ENCODE measurements around the gene DNAJC30.

The DNAJC30 gene

DNA sequence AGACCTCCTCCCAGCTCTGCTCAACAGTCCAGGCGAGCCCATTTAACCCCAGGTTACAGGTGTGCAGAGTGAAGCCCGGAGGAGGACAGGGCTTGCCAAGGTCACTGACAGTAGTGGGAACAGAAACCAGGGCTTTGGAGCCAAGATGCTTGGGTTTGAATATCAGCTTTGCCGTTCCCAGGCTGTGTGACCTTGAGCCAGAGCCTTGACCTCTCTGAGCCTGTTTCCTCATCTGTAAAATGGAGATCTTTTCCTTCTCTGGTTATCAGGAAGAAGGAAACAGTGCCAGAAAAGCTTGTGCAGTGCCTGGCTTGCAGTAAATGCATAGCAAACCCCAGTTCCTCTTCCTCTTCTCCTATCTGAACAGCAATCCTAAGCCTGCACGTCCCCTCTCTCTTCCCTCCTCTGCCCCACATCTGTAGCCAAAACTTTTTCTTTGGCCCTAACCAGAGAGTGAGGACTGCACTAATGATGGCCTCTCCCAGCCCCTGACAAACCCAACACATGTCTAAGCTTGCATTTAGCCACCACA lies 37.5 kb downstream of the DNAJC30 start:
- CTCF ChIA-PET: no interaction called here
- POLR2A ChIA-PET: interaction anchor here (1.5 kb wide), 1 partner anchor 16 kb away, joined by 3 read pairs; no protein-coding TSS in a partner anchor
- TF ChIP-seq ARNT (IDR thresholded peaks at IDR 0.05) (no peak), CTBP1 (IDR thresholded peaks at IDR 0.05; ENCODE audit: borderline replicate concordance) (no peak), FOXM1 (IDR thresholded peaks at IDR 0.05; ENCODE audit: borderline replicate concordance) (no peak), ELF4 (IDR thresholded peaks at IDR 0.05) (no peak), SUZ12 (IDR thresholded peaks at IDR 0.05) (no peak), ZNF384 (IDR thresholded peaks at IDR 0.05) (no peak), BHLHE40 (IDR thresholded peaks at IDR 0.05; ENCODE audit: borderline replicate concordance) (no peak), LEF1 (IDR thresholded peaks at IDR 0.05; ENCODE audit: borderline replicate concordance) (no peak), NFRKB (IDR thresholded peaks at IDR 0.05) (no peak), FOXK2 (IDR thresholded peaks at IDR 0.05) (no peak), SP1 (IDR thresholded peaks at IDR 0.05) (no peak), TARDBP (IDR thresholded peaks at IDR 0.05) (no peak), L3MBTL2 (conservative IDR thresholded peaks at IDR 0.05) (no peak)
- DNase-seq (ENCODE audit: extremely low spot score): no peak

DNA sequence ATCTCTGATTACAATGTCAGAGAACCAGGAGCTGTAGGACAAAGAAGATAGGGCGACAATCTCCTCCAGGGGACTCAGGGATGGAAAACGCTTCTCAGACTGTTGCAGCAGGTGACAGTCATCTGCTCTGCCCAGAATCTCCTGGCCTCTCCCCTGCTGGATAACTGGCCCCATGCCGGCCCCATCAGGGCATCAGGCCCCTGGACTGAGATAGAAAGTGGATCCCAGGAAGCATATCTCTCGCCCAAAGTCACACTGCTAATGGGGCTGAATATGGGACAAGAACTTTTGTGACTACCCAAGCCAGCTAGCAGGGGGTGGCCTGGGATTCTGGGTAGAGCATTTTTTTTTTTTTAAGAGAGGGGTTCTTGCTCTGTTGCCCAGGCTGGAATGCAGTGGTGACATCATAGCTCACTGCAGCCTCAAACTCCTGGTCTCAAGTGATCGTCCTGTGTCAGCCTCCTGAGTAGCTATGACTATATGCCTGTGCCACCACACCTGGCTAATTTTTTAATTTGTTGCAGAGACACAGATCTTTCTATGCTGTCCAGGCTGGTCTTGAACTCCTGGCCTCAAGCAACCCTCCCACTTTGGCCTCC lies 38.5 kb downstream of the DNAJC30 start:
- POLR2A ChIA-PET: interaction anchor here (1.5 kb wide), 1 partner anchor 15 kb away, joined by 3 read pairs; no protein-coding TSS in a partner anchor
- CTCF ChIA-PET: interaction anchor here (1.4 kb wide), 1 partner anchor 15 kb away, joined by 5 read pairs; no protein-coding TSS in a partner anchor
- TF ChIP-seq HDGF (IDR thresholded peaks at IDR 0.05; ENCODE audit: borderline replicate concordance): no peak
- no peak for TF ChIP-seq SUZ12 (IDR thresholded peaks at IDR 0.05)
- TF ChIP-seq FOXK2 (IDR thresholded peaks at IDR 0.05): no peak
- TF ChIP-seq BHLHE40 (IDR thresholded peaks at IDR 0.05; ENCODE audit: borderline replicate concordance): no peak
- no peak for TF ChIP-seq CTBP1 (IDR thresholded peaks at IDR 0.05; ENCODE audit: borderline replicate concordance)
- TF ChIP-seq FOXA1 (IDR thresholded peaks at IDR 0.05): no peak
- no peak for TF ChIP-seq FOXM1 (IDR thresholded peaks at IDR 0.05; ENCODE audit: borderline replicate concordance)
- TF ChIP-seq, protein P1, sequence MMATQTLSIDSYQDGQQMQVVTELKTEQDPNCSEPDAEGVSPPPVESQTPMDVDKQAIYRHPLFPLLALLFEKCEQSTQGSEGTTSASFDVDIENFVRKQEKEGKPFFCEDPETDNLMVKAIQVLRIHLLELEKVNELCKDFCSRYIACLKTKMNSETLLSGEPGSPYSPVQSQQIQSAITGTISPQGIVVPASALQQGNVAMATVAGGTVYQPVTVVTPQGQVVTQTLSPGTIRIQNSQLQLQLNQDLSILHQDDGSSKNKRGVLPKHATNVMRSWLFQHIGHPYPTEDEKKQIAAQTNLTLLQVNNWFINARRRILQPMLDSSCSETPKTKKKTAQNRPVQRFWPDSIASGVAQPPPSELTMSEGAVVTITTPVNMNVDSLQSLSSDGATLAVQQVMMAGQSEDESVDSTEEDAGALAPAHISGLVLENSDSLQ (IDR thresholded peaks at IDR 0.05): no peak
- no peak for TF ChIP-seq ARNT (IDR thresholded peaks at IDR 0.05)
- no peak for TF ChIP-seq ELF4 (IDR thresholded peaks at IDR 0.05)
- no peak for TF ChIP-seq TARDBP (IDR thresholded peaks at IDR 0.05)
- DNase-seq (ENCODE audit: extremely low spot score): no peak

DNA sequence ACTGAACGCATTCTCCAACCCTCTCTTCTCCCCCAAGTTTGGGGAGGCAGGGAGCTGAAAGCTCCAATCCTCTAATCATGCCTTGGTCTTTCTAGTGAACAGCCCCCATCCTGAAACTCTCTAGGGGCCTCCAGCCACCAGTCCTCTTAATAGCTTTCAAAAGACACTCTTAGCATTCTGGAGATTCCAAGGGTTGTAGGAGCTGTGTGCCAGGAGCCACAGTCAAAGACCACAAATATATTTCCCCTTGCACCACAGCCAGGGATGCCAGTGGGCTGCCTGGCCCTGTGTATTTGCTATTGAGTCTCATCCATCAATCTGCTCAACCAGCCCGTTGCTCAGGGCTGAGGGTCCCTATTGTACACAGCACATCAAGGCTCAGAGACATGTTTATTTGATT lies 40.4 kb downstream of the DNAJC30 start:
- ChIA-PET POLR2A (no interaction called here), CTCF (no interaction called here)
- no peak for TF ChIP-seq LEF1 (IDR thresholded peaks at IDR 0.05; ENCODE audit: borderline replicate concordance)
- TF ChIP-seq ELF4 (IDR thresholded peaks at IDR 0.05): no peak
- TF ChIP-seq BHLHE40 (IDR thresholded peaks at IDR 0.05; ENCODE audit: borderline replicate concordance): no peak
- no peak for TF ChIP-seq CTBP1 (IDR thresholded peaks at IDR 0.05; ENCODE audit: borderline replicate concordance)
- TF ChIP-seq HDGF (IDR thresholded peaks at IDR 0.05; ENCODE audit: borderline replicate concordance): no peak
- no peak for TF ChIP-seq FOXK2 (IDR thresholded peaks at IDR 0.05)
- TF ChIP-seq L3MBTL2 (conservative IDR thresholded peaks at IDR 0.05): no peak

DNA sequence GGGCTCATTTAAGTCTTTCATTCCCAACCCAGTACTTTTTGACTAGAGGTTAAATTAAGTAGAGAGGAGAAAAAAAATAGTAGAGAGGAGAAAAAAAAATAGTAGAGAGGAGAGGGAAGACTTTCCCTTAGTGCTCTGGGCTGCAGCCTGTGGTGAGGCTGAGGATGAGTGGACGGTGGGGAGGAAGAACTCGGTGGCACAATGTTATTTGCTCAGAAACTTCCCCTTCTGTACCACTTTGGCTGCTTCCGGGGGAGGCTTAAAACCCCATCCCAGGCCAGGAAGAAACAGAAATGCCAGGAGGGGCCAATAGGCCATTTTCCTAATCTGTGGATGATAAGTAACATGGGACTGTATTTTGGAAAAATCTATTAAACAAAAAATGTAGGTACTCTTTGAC lies 44.3 kb downstream of the DNAJC30 start:
- ChIA-PET POLR2A (no interaction called here), CTCF (interaction anchor here (1.3 kb wide), 1 partner anchor 10 kb away, joined by 4 read pairs; no protein-coding TSS in a partner anchor)
- no peak for DNase-seq (ENCODE audit: extremely low spot score)
- no peak for TF ChIP-seq ELF4 (IDR thresholded peaks at IDR 0.05)
- no peak for TF ChIP-seq CTBP1 (IDR thresholded peaks at IDR 0.05; ENCODE audit: borderline replicate concordance)
- TF ChIP-seq FOXK2 (IDR thresholded peaks at IDR 0.05): no peak
- no peak for TF ChIP-seq LEF1 (IDR thresholded peaks at IDR 0.05; ENCODE audit: borderline replicate concordance)
- no peak for TF ChIP-seq ZNF384 (IDR thresholded peaks at IDR 0.05)
- TF ChIP-seq HDGF (IDR thresholded peaks at IDR 0.05; ENCODE audit: borderline replicate concordance): no peak

More for the DNA sequence above, 40.4 kb downstream of the DNAJC30 start:
- DNase-seq (ENCODE audit: extremely low spot score): no peak

DNA sequence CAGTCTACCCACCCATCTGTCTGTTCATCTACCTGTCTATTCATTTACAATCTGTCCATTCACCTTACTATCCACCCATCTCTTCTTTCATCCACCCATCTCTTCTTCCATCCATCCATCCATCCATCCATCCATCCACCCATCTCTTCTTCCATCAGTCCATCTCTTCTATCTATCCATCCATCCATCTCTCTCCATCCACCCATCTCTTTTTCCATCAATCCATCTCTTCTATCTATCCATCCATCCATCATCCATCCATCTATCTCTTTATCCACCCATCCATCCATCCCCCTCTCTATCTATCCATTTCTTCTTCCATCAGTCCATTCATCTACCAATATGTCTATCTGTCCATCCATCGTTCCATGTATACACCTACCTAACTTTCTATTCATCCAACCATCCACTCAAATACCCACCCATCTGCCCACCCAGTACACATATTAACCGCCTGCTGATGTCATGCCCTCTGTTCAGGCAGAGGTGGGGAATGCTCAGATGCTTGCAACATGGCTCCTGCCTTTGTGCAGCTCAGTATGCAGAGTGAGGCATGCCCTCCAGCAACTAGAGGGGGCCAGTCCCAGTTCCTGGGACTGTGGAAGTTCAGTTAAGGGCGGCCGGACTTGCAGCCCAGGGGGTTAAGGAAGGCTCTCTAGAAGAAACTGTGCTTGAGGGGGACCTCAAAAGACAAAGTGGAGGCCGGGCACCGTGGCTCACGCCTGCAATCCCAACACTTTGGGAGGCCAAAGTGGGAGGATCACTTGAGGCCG lies 47.6 kb downstream of the DNAJC30 start:
- ChIA-PET POLR2A (no interaction called here), CTCF (interaction anchor here (0.8 kb wide), 1 partner anchor 88 kb away, joined by 3 read pairs; no protein-coding TSS in a partner anchor)
- DNase-seq (ENCODE audit: extremely low spot score): no peak
- no peak for TF ChIP-seq L3MBTL2 (conservative IDR thresholded peaks at IDR 0.05)
- no peak for TF ChIP-seq BHLHE40 (IDR thresholded peaks at IDR 0.05; ENCODE audit: borderline replicate concordance)
- no peak for TF ChIP-seq SP1 (IDR thresholded peaks at IDR 0.05)
- TF ChIP-seq HDGF (IDR thresholded peaks at IDR 0.05; ENCODE audit: borderline replicate concordance): no peak
- TF ChIP-seq FOXK2 (IDR thresholded peaks at IDR 0.05): no peak
- no peak for TF ChIP-seq SUZ12 (IDR thresholded peaks at IDR 0.05)
- TF ChIP-seq, protein P1 (IDR thresholded peaks at IDR 0.05): no peak
- no peak for TF ChIP-seq NFRKB (IDR thresholded peaks at IDR 0.05)
- TF ChIP-seq CTBP1 (IDR thresholded peaks at IDR 0.05; ENCODE audit: borderline replicate concordance): no peak
- no peak for TF ChIP-seq LEF1 (IDR thresholded peaks at IDR 0.05; ENCODE audit: borderline replicate concordance)

DNA sequence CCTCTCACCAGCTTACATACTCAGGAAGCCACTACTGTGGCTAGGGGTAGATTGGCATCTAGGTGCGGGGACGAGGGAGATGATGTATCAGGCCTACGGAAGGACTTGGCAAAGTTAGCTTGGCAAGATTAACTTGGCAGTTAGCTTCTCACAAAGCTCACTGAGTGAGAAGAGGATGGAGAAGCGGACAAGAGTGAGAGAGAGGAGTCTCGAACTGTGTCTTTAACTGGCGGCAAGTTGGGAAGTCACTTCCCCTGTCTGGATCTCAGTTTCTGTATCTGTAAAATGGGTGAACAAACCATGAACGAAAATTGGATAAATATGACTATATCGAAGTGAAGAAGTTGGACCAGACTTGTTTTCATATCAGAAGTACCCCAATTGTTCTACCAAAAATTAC lies 49.4 kb downstream of the DNAJC30 start:
- TF ChIP-seq HDGF (IDR thresholded peaks at IDR 0.05; ENCODE audit: borderline replicate concordance): no peak
- no peak for TF ChIP-seq CTBP1 (IDR thresholded peaks at IDR 0.05; ENCODE audit: borderline replicate concordance)
- TF ChIP-seq L3MBTL2 (conservative IDR thresholded peaks at IDR 0.05): no peak
- no peak for TF ChIP-seq ELF4 (IDR thresholded peaks at IDR 0.05)
- no peak for TF ChIP-seq ARNT (IDR thresholded peaks at IDR 0.05)
- TF ChIP-seq SUZ12 (IDR thresholded peaks at IDR 0.05): no peak
- TF ChIP-seq BHLHE40 (IDR thresholded peaks at IDR 0.05; ENCODE audit: borderline replicate concordance): no peak
- no peak for TF ChIP-seq TARDBP (IDR thresholded peaks at IDR 0.05)
- TF ChIP-seq ZNF384 (IDR thresholded peaks at IDR 0.05): no peak
- no peak for TF ChIP-seq FOXM1 (IDR thresholded peaks at IDR 0.05; ENCODE audit: borderline replicate concordance)
- TF ChIP-seq FOXA1 (IDR thresholded peaks at IDR 0.05): no peak
- ChIA-PET POLR2A (no interaction called here), CTCF (no interaction called here)
- no peak for DNase-seq (ENCODE audit: extremely low spot score)

Data from HEK293T (cell line).